ENCODE results near the gene SARS1. TPM values are rescaled to one million over a fixed set of nuclear protein-coding genes. Genes with fewer than 3 reads are reported as not detected.

SARS1 gene
- total and polyA plus RNA-seq, 2 donors (not counting 1 experiment from before 2014, with no cell fraction given): 59.1 to 115 TPM

- H3K27ac ChIP-seq (ENCODE audit: low read length in 2 of 2): no peak overlapping the region
- no peaks in the 10 kb centered on the region for H3K4me1 Mint-ChIP-seq
- H3K27me3 ChIP-seq (replicated peaks in 1 of 4; ENCODE audit: control extremely low read depth in 1 of 4, control insufficient read depth in 3 of 4, insufficient read depth in 4 of 4, low read length in 3 of 4): peaks cover 0 to 4% (median 0%) of the 10 kb centered on the region in 4 experiments
- intact Hi-C loops (cut with micrococcal nuclease): no loop called here
- no peaks in the 10 kb centered on the region for H3K79me2 ChIP-seq (ENCODE audit: control insufficient read depth, insufficient read depth, low read length)
- 64% methylated on average over 15 of the region's 24 CpGs for WGBS (ENCODE audit: insufficient coverage)
- H3K9ac ChIP-seq (ENCODE audit: low read length): no peak overlapping the region
- H3K4me1 ChIP-seq (ENCODE audit: control insufficient read depth in 2 of 2, insufficient read depth in 2 of 2, low read length in 2 of 2): peaks cover 0 to 5% of the 10 kb centered on the region in 2 donors
- H3K9me3 ChIP-seq (ENCODE audit: control extremely low read depth in 1 of 3, control insufficient read depth in 2 of 3, insufficient read depth in 1 of 3, low read length in 2 of 3): no peaks in the 10 kb centered on the region
- H3K27me3 Mint-ChIP-seq: no peaks in the 10 kb centered on the region
- H3K4me2 ChIP-seq (replicated peaks; ENCODE audit: low read depth, low read length, poor library complexity, severe bottlenecking): no peak overlapping the region
- POLR2A ChIA-PET: no interaction called here
- H2AFZ ChIP-seq (ENCODE audit: insufficient read depth, low read depth, low read length, poor library complexity, severe bottlenecking): no peak overlapping the region
- ATAC-seq (ENCODE audit: low read depth): no peak
- no peaks in the 10 kb centered on the region for H3K9me3 Mint-ChIP-seq (ENCODE audit: insufficient read depth)
- no peaks in the 10 kb centered on the region for H3K36me3 ChIP-seq (replicated peaks in 1 of 2; ENCODE audit: control extremely low read depth in 1 of 2, control insufficient read depth in 1 of 2, extremely low read depth in 1 of 2, insufficient read depth in 2 of 2, low read length in 1 of 2)
- no peak overlapping the region for H3K4me3 ChIP-seq (ENCODE audit: control extremely low read depth in 1 of 5, extremely low read depth in 1 of 5, insufficient read depth in 1 of 5, low read depth in 2 of 5, low read length in 4 of 5)
- no peak overlapping the region for H3K4me3 Mint-ChIP-seq
- H4K20me1 ChIP-seq (ENCODE audit: control insufficient read depth, insufficient read depth, low read length, poor library complexity, severe bottlenecking): no peaks in the 10 kb centered on the region
- no peak for TF ChIP-seq EZH2 (IDR thresholded peaks at IDR 0.05; ENCODE audit: borderline replicate concordance, insufficient read depth, low read depth, low read length, poor library complexity, severe bottlenecking)
- TF ChIP-seq, protein P1, sequence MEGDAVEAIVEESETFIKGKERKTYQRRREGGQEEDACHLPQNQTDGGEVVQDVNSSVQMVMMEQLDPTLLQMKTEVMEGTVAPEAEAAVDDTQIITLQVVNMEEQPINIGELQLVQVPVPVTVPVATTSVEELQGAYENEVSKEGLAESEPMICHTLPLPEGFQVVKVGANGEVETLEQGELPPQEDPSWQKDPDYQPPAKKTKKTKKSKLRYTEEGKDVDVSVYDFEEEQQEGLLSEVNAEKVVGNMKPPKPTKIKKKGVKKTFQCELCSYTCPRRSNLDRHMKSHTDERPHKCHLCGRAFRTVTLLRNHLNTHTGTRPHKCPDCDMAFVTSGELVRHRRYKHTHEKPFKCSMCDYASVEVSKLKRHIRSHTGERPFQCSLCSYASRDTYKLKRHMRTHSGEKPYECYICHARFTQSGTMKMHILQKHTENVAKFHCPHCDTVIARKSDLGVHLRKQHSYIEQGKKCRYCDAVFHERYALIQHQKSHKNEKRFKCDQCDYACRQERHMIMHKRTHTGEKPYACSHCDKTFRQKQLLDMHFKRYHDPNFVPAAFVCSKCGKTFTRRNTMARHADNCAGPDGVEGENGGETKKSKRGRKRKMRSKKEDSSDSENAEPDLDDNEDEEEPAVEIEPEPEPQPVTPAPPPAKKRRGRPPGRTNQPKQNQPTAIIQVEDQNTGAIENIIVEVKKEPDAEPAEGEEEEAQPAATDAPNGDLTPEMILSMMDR (IDR thresholded peaks at IDR 0.05): no peak
- DNase-seq: no peak
- CTCF ChIA-PET: interaction anchor here (8.8 kb wide), 1 partner anchor 125 kb away, joined by 387 read pairs; the partner anchor contains the start of gene SORT1
- H3K27ac Mint-ChIP-seq: no peak overlapping the region
These were observed 61.1 kb downstream of the SARS1 start for GRCh38 chr1:109274533-109275476.

All from B cell (primary cell).